HepG2 (cell line): ENCODE data around the gene CLIC3. TPM values are rescaled to one million over a fixed set of nuclear protein-coding genes. Genes with fewer than 3 reads are reported as not detected.

Experiments
- AHR ChIP-seq: IDR thresholded peaks from 2 replicates; pipeline ENCODE4 v1.6.1; 2018; ENCODE audit warnings: missing genetic modification reagents, missing compliant biosample characterization
- KLF9 ChIP-seq: IDR thresholded peaks from 2 replicates; pipeline ENCODE4 v1.6.1; 2016; ENCODE audit warnings: low read depth
- POLR2AphosphoS2 ChIP-seq: IDR thresholded peaks from 2 replicates; pipeline ENCODE4 v1.6.1; 2011; ENCODE audit warnings: low read depth, low read length, improper control_type of control experiment
- REL ChIP-seq: sonication (generic); formaldehyde crosslinking; conservative IDR thresholded peaks from 2 replicates; pipeline ENCODE4 v1.8.0; 2022; ENCODE audit warnings: mild to moderate bottlenecking, missing genetic modification reagents, moderate library complexity
- SAFB2 ChIP-seq: sonication (generic); formaldehyde crosslinking; IDR thresholded peaks from 2 replicates; pipeline ENCODE4 v1.5.1; 2020; ENCODE audit warnings: missing genetic modification reagents, low read depth, mild to moderate bottlenecking, borderline replicate concordance
- SIN3B ChIP-seq: fragments of 150-350 bp; IDR thresholded peaks from 2 replicates; pipeline ENCODE4 v1.6.1; 2014; ENCODE audit warnings: low read length
- SP2 ChIP-seq: sonication (generic); formaldehyde crosslinking; IDR thresholded peaks from 2 replicates; pipeline ENCODE4 v1.5.1; 2020; ENCODE audit warnings: mild to moderate bottlenecking, missing genetic modification reagents
- TBX3 ChIP-seq: fragments of 450-650 bp; IDR thresholded peaks from 2 replicates; pipeline ENCODE4 v1.6.1; 2017; ENCODE audit warnings: antibody characterized with exemption, mild to moderate bottlenecking, inconsistent platforms, borderline replicate concordance
- TEAD2 ChIP-seq: sonication (generic); formaldehyde crosslinking; IDR thresholded peaks from 2 replicates; pipeline ENCODE4 v1.9.0; 2021; ENCODE audit warnings: missing genetic modification reagents
- ZFP36L1 ChIP-seq: sonication (generic); formaldehyde crosslinking; IDR thresholded peaks from 2 replicates; pipeline ENCODE4 v1.8.0; 2022; ENCODE audit warnings: mild to moderate bottlenecking, missing genetic modification reagents, moderate library complexity
- ZNF335 ChIP-seq: sonication (generic); formaldehyde crosslinking; IDR thresholded peaks from 2 replicates; pipeline ENCODE4 v1.4.0; 2020; ENCODE audit warnings: missing genetic modification reagents
- ZNF563 ChIP-seq: sonication (generic); formaldehyde crosslinking; IDR thresholded peaks from 2 replicates; pipeline ENCODE4 v1.8.0; 2022; ENCODE audit warnings: mild to moderate bottlenecking, moderate library complexity, missing genetic modification reagents
- ZNF678 ChIP-seq: sonication (generic); formaldehyde crosslinking; IDR thresholded peaks from 2 replicates; pipeline ENCODE4 v1.4.0; 2020; ENCODE audit warnings: mild to moderate bottlenecking, missing genetic modification reagents
- ZNF75D ChIP-seq: sonication (generic); formaldehyde crosslinking; IDR thresholded peaks from 2 replicates; pipeline ENCODE4 v1.8.1; 2023; ENCODE audit warnings: missing genetic modification reagents, mild to moderate bottlenecking, borderline replicate concordance
- ZSCAN31 ChIP-seq: sonication (generic); formaldehyde crosslinking; IDR thresholded peaks from 2 replicates; pipeline ENCODE4 v1.5.0; 2020; ENCODE audit warnings: low read depth, mild to moderate bottlenecking, missing genetic modification reagents
- polyA plus RNA-seq, 8 experiments: library from polyadenylated mRNA; depleted of rRNA in 3 of 8; stranded (reverse) in 7 of 8; unstranded in 1 of 8; fragments of >200 nt; fragmentation: Illumina TruSeq in 4 of 8; extraction: Trizol in 4 of 8; gene quantifications; 2 replicates each; pipeline versions ENCODE4 v1.2.1 to v1.2.3, GENCODE V29; 2011 to 2016; ENCODE audit warnings: low read depth in 4 of 8, missing spikeins in 1 of 8, mixed read lengths in 1 of 8; ENCODE audit not compliant: insufficient read depth in 1 of 8
- total RNA-seq, 5 experiments: library from RNA; depleted of rRNA; stranded (reverse); fragments of >200 nt; fragmentation: Illumina TruSeq; extraction: Trizol; gene quantifications; 2 replicates each; pipeline ENCODE4 v1.2.3, GENCODE V29; 2016; ENCODE audit warnings: low read depth in 1 of 5
- TF ChIP-seq, protein P1 (sequence below): sonication (generic); formaldehyde crosslinking; IDR thresholded peaks from 2 replicates; pipeline ENCODE4 v1.5.1; 2020; ENCODE audit warnings: missing genetic modification reagents, mild to moderate bottlenecking, borderline replicate concordance

Gene CLIC3
- total and polyA plus RNA-seq, 2 of the 13 experiments (the other 11 are each of a cell fraction or from before 2014, with no cell fraction given), result 0.51 to 1.5 TPM

DNA sequence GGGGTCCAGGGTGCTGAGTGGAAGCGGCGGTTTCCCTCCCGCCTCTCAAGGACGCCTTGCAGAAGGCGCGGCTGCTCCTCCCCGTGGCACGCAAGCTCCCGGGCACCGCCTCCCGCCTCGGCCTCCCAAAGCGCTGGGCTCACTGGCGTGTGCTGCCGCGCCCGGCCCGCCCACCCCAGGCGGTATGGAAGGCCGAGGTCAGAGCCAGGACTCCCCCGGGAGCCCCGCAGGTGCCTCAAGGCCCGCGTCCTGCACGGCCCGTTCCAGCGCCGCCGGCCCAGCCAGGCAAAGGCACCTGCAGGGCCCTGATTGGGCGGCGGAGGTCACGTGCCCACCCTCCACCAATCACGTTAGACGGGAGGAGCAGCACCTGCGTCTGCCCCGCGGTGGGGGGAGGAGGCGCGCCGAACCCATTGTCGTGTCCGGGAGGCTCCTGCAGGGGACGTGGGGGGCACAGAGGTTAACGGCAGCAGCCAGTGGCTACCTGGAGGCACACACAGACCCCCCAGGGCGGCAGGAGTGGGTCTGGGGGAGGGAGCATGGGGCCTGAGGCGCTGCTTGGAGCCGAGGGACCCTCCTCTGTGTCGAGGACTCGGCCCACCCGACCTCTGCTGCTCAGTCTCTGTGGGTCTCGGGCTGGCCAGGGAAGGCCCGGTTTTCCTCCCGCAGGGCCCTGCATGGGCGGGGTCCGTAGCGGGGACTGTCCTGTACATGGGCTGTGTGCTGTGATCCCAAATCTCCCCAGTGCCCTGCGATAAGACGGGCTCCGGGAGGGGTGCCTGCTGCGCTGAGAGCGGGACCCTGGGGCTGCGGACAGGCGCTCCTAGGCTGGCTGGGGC, 46.3 kb downstream of the CLIC3 start (continued):
- peak; percentile 55; the same call in 1 of the 2 replicates for TF ChIP-seq AHR (CRISPR knock-in tag)
- TF ChIP-seq SIN3B, result no peak
- TF ChIP-seq ZNF678 (CRISPR knock-in tag), result no peak
- no peak for TF ChIP-seq KLF9 (CRISPR knock-in tag)
- TF ChIP-seq TEAD2 (CRISPR knock-in tag), result no peak
- TF ChIP-seq REL (CRISPR knock-in tag), result 0 out of 2 replicates have a peak, but pooled peaks have one; percentile 49
- peak; percentile 50 for TF ChIP-seq ZSCAN31 (CRISPR knock-in tag)
- TF ChIP-seq ZNF335, result peak; percentile 86; the same call in 1 of the 2 replicates
- TF ChIP-seq, protein P1, sequence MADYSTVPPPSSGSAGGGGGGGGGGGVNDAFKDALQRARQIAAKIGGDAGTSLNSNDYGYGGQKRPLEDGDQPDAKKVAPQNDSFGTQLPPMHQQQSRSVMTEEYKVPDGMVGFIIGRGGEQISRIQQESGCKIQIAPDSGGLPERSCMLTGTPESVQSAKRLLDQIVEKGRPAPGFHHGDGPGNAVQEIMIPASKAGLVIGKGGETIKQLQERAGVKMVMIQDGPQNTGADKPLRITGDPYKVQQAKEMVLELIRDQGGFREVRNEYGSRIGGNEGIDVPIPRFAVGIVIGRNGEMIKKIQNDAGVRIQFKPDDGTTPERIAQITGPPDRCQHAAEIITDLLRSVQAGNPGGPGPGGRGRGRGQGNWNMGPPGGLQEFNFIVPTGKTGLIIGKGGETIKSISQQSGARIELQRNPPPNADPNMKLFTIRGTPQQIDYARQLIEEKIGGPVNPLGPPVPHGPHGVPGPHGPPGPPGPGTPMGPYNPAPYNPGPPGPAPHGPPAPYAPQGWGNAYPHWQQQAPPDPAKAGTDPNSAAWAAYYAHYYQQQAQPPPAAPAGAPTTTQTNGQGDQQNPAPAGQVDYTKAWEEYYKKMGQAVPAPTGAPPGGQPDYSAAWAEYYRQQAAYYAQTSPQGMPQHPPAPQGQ (CRISPR knock-in tag), result no peak
- TF ChIP-seq POLR2AphosphoS2, result no peak
- TF ChIP-seq TBX3, result no peak
- TF ChIP-seq ZFP36L1 (CRISPR knock-in tag), result no peak
- peak; percentile 29; the same call in 1 of the 2 replicates for TF ChIP-seq SP2 (CRISPR knock-in tag)
- TF ChIP-seq SAFB2 (CRISPR knock-in tag), result peak; percentile 44; the same call in 1 of the 2 replicates
- TF ChIP-seq ZNF75D (CRISPR knock-in tag), result no peak
- peak; percentile 71; the same call in 1 of the 2 replicates for TF ChIP-seq ZNF563 (CRISPR knock-in tag)
